ENCODE measurements around the gene CD81.

Gene CD81

GRCh38 chr11:2443406-2443805, 66.3 kb downstream of the CD81 start:
- Histone ChIP-seq H3K4me2 (ENCODE audit: low read length) (no peak overlapping the region), H3K27me3 (ENCODE audit: control insufficient read depth, low read length) (no peaks in the 10 kb centered on the region)

GRCh38 chr11:2443881-2444820, 67.0 kb downstream of the CD81 start, which contains the start of gene TRPM5:
Gene TRPM5, minus strand, starts transcription at chr11:2444514. Its CDS starts 21,478 bp downstream, at chr11:2423036.
- Histone ChIP-seq H4K20me1 (ENCODE audit: control insufficient read depth, insufficient read depth, low read depth, low read length) (no peaks in the 10 kb centered on the region; the same call in 1 of the 2 replicates), H3K4me2 (ENCODE audit: low read length) (no peak within 1 kb of the TSS), H3K4me1 (ENCODE audit: control insufficient read depth, low read length) (peaks cover 17% of the 10 kb centered on the region), H3K79me2 (ENCODE audit: control insufficient read depth, low read length) (no peaks in the 10 kb centered on the region), H3F3A (ENCODE audit: control insufficient read depth, insufficient read depth) (peaks cover 2% of the 10 kb centered on the region; the same call in 1 of the 2 replicates), H3K9me2 (replicated peaks; ENCODE audit: control insufficient read depth, low read length) (no peaks in the 10 kb centered on the region), H3K27ac (ENCODE audit: low read depth, low read length) (no peak within 1 kb of the TSS), H3K4me3 (ENCODE audit: low read length) (no peak within 1 kb of the TSS), H3K9me3 (ENCODE audit: control insufficient read depth, insufficient read depth, low read length) (no peaks in the 10 kb centered on the region), H3K27me3 (ENCODE audit: control insufficient read depth, low read length) (no peaks in the 10 kb centered on the region), H3K36me3 (ENCODE audit: control insufficient read depth, low read length) (no peaks in the 10 kb centered on the region)
- TF ChIP-seq EZH2phosphoT487 (IDR thresholded peaks at IDR 0.05; ENCODE audit: borderline replicate concordance, low read length) (no peak), CTCF (IDR thresholded peaks at IDR 0.05; ENCODE audit: low read depth, low read length, poor library complexity, severe bottlenecking) (no peak)

More at GRCh38 chr11:2443406-2443805, 66.3 kb downstream of the CD81 start:
- Histone ChIP-seq H3K9me3 (ENCODE audit: control insufficient read depth, insufficient read depth, low read length) (no peaks in the 10 kb centered on the region), H3K36me3 (ENCODE audit: control insufficient read depth, low read length) (no peaks in the 10 kb centered on the region), H3K9me2 (replicated peaks; ENCODE audit: control insufficient read depth, low read length) (no peaks in the 10 kb centered on the region), H3K4me3 (ENCODE audit: low read length) (no peak overlapping the region), H4K20me1 (ENCODE audit: control insufficient read depth, insufficient read depth, low read depth, low read length) (no peaks in the 10 kb centered on the region; the same call in 1 of the 2 replicates), H3K27ac (ENCODE audit: low read depth, low read length) (no peak overlapping the region), H3F3A (ENCODE audit: control insufficient read depth, insufficient read depth) (peaks cover 2% of the 10 kb centered on the region; the same call in 1 of the 2 replicates), H3K4me1 (ENCODE audit: control insufficient read depth, low read length) (peaks cover 17% of the 10 kb centered on the region), H3K79me2 (ENCODE audit: control insufficient read depth, low read length) (no peaks in the 10 kb centered on the region)
- TF ChIP-seq EZH2phosphoT487 (IDR thresholded peaks at IDR 0.05; ENCODE audit: borderline replicate concordance, low read length), result no peak
- TF ChIP-seq CTCF (IDR thresholded peaks at IDR 0.05; ENCODE audit: low read depth, low read length, poor library complexity, severe bottlenecking), result no peak

DNA sequence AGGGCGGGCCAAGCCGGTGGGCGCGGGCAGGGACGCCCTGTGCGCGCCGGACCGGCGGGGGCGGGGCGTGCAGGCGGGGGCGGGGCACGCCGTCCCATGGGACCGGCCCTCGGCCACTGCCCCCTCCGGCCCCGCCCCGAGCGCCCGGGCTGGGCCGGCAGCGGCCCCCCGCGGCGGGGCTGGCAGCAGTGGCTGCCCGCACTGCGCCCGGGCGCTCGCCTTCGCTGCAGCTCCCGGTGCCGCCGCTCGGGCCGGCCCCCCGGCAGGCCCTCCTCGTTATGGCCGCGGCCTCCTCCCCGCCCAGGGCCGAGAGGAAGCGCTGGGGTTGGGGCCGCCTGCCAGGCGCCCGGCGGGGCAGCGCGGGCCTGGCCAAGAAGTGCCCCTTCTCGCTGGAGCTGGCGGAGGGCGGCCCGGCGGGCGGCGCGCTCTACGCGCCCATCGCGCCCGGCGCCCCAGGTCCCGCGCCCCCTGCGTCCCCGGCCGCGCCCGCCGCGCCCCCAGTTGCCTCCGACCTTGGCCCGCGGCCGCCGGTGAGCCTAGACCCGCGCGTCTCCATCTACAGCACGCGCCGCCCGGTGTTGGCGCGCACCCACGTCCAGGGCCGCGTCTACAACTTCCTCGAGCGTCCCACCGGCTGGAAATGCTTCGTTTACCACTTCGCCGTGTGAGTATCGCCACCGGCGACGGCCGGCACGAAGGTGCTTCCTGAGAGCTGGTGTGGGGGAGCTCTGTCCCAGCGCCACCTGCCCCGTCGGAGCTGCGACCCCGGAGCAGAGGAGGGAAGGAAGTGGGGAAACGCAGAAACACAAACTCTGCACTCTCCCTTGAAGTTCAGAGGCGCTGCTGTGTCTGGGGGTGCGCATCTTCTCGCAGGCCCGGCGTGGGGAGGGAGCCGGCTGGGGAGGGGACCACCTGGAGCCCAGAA, 68.0 kb downstream of the CD81 start, which contains the start of gene KCNQ1:
Gene KCNQ1, plus strand, starts transcription at position 188 of the 925 bp plus-strand sequence. Its CDS starts 91 bp downstream, at position 279.
- TF ChIP-seq EZH2phosphoT487 (IDR thresholded peaks at IDR 0.05; ENCODE audit: borderline replicate concordance, low read length) (no peak), CTCF (IDR thresholded peaks at IDR 0.05; ENCODE audit: low read depth, low read length, poor library complexity, severe bottlenecking) (no peak)
- no peak within 1 kb of the TSS for H3K27ac ChIP-seq (ENCODE audit: low read depth, low read length)
- H3K4me3 ChIP-seq (ENCODE audit: low read length), result no peak within 1 kb of the TSS
- no peaks in the 10 kb centered on the region for H3K79me2 ChIP-seq (ENCODE audit: control insufficient read depth, low read length)
- H3K4me1 ChIP-seq (ENCODE audit: control insufficient read depth, low read length), result peaks cover 17% of the 10 kb centered on the region
- no peaks in the 10 kb centered on the region for H3K36me3 ChIP-seq (ENCODE audit: control insufficient read depth, low read length)
- no peaks in the 10 kb centered on the region for H3K9me2 ChIP-seq (replicated peaks; ENCODE audit: control insufficient read depth, low read length)
- no peak within 1 kb of the TSS for H3K4me2 ChIP-seq (ENCODE audit: low read length)
- no peaks in the 10 kb centered on the region for H3K9me3 ChIP-seq (ENCODE audit: control insufficient read depth, insufficient read depth, low read length)
- H3K27me3 ChIP-seq (ENCODE audit: control insufficient read depth, low read length), result no peaks in the 10 kb centered on the region
- H4K20me1 ChIP-seq (ENCODE audit: control insufficient read depth, insufficient read depth, low read depth, low read length), result no peaks in the 10 kb centered on the region; the same call in 1 of the 2 replicates
- H3F3A ChIP-seq (ENCODE audit: control insufficient read depth, insufficient read depth), result peaks cover 2% of the 10 kb centered on the region; the same call in 1 of the 2 replicates
